GM12875 (cell line): ENCODE data around the gene ABCB1.

ENCODE experiments used
- H3K4me3 ChIP-seq: one replicate; pipeline ENCODE4 v1.5.1; 2011; ENCODE audit warnings: low read depth, low read length, control low read depth
- TF ChIP-seq, protein P1 (sequence below): IDR thresholded peaks from 2 replicates; pipeline ENCODE4 v1.5.1; 2011; ENCODE audit warnings: low read depth, mild to moderate bottlenecking, control low read depth, inconsistent platforms, low read length, moderate library complexity, borderline replicate concordance; ENCODE audit not compliant: insufficient read depth

Gene ABCB1

DNA sequence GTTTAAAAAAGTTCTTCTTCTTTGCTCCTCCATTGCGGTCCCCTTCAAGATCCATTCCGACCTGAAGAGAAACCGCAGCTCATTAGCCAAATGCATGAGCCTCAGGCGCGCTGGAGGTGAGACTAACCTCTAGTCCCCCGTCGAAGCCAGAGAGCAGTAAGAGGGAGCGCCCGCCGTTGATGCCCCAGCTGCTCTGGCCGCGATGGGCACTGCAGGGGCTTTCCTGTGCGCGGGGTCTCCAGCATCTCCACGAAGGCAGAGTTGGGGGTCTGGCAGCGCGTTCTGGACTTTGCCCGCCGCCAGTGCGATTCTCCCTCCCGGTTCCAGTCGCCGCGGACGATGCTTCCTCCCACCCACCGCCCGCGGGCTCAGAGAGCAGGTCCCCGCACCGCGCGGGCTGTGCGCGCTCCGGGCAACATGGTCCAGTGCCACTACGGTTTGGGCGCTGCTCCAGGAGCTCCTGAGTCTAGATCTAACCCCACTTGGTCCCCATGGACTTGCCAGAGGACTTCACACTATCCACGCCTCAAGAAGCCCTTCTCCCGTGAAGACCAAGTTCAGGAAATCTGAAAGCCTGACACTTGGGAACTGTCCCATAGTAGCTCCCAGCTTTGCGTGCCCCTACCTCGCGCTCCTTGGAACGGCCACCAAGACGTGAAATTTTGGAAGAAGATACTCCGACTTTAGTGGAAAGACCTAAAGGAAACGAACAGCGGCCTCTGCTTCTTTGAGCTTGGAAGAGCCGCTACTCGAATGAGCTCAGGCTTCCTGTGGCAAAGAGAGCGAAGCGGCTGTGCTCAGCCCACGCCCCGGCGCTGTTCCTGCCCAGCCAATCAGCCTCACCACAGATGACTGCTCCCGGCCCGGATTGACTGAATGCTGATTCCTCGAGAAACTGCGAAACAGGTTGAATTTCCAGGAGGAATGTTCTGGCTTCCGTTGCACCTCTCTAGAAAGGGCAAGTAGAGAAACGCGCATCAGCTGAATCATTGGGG lies at the start of gene ABCB1:
ABCB1 (minus strand) TSS at position 755 of the 995 bp plus-strand sequence; CDS start at position 55, 700 bp downstream.
- H3K4me3 ChIP-seq: peak within 1 kb of the TSS; percentile 50
- TF ChIP-seq, protein P1, sequence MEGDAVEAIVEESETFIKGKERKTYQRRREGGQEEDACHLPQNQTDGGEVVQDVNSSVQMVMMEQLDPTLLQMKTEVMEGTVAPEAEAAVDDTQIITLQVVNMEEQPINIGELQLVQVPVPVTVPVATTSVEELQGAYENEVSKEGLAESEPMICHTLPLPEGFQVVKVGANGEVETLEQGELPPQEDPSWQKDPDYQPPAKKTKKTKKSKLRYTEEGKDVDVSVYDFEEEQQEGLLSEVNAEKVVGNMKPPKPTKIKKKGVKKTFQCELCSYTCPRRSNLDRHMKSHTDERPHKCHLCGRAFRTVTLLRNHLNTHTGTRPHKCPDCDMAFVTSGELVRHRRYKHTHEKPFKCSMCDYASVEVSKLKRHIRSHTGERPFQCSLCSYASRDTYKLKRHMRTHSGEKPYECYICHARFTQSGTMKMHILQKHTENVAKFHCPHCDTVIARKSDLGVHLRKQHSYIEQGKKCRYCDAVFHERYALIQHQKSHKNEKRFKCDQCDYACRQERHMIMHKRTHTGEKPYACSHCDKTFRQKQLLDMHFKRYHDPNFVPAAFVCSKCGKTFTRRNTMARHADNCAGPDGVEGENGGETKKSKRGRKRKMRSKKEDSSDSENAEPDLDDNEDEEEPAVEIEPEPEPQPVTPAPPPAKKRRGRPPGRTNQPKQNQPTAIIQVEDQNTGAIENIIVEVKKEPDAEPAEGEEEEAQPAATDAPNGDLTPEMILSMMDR: no peak

DNA sequence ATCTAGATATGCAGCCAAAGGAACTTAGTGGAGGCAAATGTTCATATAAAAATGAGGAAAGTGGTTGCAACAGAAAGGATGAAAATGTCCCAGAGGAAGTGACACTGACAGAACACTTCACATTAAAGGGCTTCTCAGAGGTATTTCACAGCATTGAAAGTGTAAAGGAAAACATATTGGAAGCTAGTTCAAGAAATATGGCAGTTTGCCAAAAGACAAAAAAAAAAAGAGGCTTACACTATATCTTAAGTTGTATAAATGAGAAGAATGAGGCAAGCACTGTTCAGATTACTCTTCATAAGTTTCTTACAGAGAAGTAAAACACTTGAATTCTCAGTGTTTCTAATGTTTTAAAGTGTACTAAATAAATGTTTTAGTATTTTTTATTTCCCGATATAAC lies 47.6 kb upstream of the ABCB1 start:
- TF ChIP-seq, protein P1: no peak
- no peak overlapping the region for H3K4me3 ChIP-seq

DNA sequence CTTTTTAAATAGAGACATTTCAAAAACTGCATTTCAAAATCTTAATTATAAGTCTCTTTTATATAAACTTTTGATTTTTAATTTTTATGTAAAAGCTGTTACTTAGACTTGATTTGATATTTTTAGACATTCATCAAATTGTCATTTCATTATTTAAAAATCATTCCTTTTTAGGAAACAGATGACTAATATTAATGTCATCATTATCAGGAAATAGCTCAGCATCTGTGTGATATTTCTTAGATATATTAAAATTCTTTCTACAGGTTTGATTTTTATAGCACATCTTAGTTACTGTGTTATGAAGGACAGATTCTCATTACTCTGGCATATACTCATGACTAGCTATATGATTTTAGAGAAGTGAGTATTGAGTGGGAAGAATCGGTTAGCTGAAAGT lies 44.8 kb upstream of the ABCB1 start:
- no peak overlapping the region for H3K4me3 ChIP-seq
- TF ChIP-seq, protein P1: no peak

DNA sequence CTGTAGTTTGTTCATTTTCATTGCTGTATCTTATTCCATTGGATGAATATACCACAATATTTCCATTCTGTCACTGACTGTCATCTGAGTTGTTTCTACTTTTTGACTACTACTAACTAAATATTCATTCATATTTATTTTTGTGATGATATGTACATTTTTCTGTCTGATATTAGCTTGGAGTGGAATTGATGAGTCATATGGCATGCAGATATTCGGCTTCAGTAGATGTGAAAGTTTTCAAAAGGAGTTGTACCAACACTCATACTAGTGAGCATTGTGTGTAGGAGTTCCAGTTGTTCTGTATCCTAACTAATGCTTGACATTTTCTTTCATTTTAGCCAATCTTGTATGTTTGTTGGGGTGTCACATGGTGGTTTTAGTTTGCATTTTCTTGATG lies 35.2 kb upstream of the ABCB1 start:
- TF ChIP-seq, protein P1: no peak
- no peak overlapping the region for H3K4me3 ChIP-seq

DNA sequence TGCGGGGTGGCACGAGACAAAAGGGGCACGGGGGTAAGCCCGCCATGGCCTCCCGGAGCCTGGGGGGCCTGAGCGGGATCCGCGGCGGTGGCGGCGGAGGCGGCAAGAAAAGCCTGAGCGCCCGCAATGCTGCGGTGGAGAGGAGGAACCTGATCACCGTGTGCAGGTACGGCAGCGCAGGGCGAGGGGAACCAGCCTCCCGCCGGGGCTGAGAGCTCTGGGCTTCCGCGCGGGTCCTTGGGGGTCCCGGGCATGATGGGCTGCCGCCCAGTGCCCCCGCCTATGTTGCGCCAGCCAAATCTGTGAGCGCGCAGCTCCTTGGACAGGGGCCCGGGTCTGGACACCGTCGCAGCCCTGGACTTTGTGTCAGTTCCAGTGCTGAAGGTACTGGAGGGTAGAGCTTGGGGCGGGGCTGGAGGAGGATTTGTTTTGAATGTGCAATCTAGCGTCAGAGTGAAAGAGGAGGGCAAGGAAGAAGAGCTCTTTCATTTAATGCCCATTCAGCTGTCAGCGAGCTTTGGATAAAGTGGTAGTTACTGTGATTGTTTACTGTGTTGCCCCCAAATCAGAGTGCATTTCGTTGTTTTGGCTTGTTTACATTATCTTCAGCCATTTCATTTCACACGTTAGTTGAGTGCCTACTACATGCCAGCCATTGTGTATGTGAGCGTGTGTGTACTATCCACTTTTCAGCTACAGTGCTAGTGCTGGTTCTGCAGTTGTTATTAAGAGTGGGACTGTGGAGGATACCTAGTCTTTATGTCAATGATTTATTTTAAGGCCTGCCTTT lies 28.3 kb upstream of the ABCB1 start:
- H3K4me3 ChIP-seq: peak overlapping the region; percentile 64
- TF ChIP-seq, protein P1: no peak

DNA sequence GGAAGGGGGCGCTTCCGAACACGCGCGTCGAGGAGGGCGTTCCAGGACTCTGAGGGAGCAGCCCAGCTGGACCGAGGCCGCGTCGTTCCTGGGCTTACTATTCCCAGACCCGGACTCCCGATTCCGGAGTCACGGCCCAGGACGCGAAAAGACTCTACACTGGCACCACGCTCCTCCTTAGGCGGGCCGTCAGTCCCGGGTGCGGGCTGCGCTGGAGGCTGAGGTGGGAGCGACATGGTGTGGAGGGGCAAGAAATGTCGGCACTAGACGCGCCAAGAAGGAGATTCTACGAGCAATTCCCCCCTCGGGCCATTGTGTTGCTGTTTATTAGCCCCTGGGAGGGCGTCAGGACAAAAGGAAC lies 26.9 kb upstream of the ABCB1 start:
- H3K4me3 ChIP-seq: peak overlapping the region; percentile 64
- TF ChIP-seq, protein P1: no peak
